GM19043 (cell line): ENCODE data around the gene HTR6.
"Not testable (repeated sequence)": the region's sequence is repeated elsewhere in the genome, so short reads cannot be mapped to it uniquely, and the experiment has no call there.

Source experiments
- ATAC-seq: cut with Tn5 transposase; IDR thresholded peaks from one replicate; pipeline ENCODE4 v1.9.1; 2021; ENCODE audit warnings: low read depth; ENCODE audit not compliant: unreplicated experiment

HTR6 gene

DNA sequence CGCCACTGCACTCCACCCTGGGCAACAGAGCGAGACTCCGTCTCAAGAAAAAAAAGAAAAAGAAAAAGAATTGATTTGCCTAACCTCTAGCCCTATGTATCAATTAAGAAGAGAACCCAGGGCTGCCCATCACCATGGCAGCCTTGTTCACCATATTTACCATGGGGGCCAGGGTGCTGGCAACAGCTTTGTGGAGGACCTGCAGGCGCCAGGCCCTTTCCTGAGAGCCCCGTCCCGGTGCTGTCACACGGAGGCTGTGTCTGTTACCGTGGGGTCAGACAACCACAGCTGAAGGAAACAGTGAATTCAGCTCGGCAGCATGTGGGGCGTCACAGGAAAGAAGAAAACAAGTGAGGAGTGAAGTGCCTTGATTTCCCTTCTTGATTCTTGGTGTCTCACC, 27.1 kb upstream of the HTR6 start:
- ATAC-seq: no peak

DNA sequence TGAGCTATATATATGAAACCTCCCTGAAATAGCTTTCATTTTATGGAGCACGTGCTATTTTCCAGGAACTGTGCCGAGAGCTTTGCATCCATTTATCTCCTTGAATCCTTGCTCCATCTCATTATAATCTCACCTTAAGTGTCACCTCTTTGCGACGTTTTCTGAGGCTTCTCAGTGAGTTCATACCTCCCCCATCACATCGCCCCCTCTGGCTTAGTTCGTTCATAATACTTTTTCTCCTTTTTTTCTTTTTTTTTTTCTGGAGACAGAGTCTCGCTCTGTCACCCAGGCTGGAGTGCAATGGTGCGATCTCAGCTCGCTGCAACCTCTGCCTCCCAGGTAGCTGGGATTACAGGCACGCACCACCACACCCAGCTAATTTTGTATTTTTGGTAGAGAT, 25.4 kb upstream of the HTR6 start:
- not testable (repeated sequence) for ATAC-seq

DNA sequence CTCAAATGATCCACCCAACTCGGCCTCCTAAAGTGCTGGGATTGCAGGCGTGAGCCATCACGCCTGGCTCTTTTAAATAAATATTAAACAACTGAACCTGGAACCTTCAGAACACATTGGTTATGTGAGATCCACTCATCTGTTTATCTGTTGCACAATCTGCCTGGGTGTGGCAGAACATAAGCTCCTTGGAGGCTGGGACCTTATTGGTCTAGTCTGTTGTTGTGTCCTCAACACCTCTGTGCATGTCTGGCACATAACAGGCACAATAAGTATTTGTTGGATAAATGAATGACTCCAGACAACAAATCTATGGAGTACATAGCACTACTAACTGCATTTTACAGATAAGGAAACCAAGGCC, 24.7 kb upstream of the HTR6 start:
- no peak for ATAC-seq

DNA sequence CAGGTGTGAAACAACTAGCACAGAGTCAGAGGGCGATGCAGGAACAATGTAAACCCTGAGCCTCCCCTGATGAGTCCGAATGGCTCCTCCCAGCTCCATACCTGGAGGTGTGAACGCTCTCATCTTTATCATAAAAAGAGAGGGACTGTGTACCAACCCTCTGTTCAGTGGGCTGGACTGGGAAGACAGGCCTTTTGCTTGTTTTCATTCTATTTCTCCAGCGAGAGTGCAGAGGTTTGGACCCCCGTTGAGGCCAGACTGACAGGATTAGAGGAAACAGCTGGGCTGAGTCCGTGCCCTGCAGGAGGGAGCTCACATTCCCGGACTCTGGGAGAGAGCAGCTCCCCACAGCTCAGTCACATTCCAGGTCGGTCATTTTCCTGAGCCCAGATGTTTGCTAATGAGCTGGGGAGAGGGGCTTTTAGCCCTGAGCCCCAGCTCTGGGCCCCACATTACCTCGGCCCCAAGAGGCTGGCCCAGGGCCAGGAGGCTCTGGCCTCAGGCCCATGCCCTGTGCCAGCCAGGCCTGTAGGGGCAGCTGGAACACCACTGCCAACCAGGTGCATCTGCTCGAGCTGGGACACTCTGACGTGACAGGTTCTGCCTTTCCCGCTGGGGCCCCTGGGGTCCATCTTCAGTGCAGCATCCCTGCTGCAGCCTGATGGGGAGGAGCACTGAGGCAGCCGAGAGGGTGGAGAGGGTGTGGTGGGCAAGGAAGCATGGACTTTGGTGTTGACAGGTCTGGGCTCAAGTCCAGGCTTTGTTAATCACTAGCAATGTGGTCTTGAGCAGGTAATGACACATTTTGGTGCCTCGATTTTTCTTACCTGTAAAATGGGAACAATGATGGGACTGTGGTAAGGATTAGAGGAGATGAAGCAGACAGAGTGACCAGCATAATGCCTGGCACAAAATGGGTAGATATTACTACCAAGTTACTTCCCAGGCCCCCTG, 24.0 kb upstream of the HTR6 start:
- ATAC-seq: no peak

DNA sequence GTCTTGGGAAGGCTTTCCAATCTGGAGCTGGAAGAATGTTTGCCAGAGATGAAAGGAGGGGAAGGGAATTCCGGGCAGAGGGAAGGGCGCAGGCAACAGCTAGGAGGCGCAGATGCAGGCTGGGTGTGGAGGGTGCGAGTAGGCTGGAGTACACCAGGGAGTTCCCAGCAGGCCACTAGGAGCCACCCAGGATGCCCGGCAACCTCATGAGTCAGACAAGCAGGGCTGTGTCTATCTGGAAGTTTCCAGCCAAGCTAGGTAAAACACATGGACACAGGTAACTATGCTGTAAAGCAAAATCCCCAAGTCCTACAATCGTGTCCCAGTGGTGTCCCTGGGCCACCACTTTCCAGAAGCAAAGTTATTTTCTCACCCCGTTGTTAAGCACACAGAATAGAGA, 21.6 kb upstream of the HTR6 start:
- ATAC-seq: no peak

DNA sequence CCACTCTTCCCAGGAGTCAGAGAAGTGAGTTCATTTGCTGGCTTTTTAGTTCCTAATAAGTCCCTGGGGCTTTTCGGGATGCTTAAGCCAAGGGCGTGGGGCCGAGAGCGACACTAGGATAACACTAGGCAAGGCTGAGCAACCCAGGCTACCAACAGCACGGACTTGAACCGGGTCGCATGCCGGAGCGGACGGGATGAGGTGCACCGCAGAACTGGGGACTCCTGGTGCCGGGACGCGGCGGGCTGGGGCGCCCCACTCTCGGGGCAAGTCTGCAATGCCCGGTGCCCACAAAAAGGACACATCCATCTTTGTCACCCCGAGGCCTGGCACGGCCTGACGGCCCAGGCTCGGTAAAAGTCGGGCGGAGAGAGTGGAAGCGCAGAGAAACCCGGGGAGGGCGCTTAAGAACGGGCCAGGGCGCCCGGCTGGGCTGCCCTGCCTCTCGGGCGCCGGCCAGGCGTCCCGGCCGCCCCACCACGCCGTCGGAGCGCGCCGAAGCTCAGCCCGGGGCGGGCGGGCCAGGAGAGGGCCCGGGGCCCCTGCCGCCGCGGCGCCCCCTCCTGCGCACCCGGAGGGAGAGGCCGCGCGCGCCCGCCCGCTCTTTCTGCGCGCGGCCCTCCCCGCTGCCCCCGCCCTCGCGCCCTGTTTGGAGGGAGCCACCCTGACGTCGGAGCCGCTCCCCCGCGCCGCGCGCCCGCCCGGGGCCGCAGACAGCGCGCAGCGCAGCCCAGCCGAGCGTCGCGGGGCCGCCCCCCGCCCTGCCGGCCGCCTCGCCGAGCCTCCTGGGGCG, 20.9 kb upstream of the HTR6 start, which contains the start of gene NBL1:
TSS of gene NBL1 (plus strand) at position 710 of the 793 bp plus-strand sequence. CDS start 10,720 bp downstream, outside the sequence.
- no peak for ATAC-seq

DNA sequence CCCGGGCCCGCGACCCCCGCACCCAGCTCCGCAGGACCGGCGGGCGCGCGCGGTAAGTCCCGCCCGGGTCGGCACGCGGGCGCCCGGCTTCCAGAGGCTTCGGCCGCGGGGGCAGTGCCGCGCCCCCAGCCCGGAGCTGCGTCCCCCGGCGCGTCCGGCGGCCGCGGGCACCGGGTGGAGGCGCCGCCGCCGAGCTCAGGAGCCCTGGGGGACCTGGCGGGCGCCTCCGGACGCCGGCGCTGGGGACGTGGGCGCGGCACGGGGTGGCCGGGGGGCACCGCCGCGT, 20.3 kb upstream of the HTR6 start:
- no peak for ATAC-seq

DNA sequence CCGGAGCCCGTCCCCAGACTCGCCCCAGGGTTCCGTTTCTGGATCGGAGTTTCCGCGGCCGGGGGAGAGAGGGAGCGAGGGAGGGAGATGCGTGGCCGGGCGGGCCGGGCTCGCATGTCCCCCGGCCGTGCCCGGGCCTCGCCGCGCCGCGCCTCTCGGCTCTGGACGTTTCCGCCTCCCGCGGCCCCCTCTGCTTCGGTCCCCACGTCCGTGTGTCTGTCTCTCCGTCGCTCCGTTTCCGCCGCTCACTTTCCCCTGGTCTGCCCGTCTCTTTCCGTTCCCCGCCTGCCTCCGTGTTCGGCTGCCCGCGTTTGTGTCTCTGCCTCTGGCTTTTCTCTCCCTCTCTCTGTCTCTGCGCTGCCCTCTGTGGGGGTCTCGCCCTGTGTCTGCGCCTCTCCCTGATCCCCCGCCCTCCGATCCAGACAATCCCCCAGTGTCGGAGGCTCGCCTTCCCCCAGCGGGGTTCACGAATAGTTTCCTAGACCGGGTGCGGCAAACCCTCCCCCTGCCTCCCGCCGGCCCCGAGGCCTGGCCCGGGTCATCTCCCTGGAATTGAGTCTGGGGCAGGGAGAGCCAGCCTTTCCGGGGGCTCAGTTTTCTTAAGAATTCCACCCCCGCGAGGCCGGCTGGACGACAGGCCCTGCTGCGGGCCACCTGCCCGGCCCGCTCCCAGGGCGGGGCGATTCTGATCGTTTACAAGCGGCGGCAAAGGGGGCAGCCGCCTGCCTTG, 19.8 kb upstream of the HTR6 start:
- no peak for ATAC-seq

DNA sequence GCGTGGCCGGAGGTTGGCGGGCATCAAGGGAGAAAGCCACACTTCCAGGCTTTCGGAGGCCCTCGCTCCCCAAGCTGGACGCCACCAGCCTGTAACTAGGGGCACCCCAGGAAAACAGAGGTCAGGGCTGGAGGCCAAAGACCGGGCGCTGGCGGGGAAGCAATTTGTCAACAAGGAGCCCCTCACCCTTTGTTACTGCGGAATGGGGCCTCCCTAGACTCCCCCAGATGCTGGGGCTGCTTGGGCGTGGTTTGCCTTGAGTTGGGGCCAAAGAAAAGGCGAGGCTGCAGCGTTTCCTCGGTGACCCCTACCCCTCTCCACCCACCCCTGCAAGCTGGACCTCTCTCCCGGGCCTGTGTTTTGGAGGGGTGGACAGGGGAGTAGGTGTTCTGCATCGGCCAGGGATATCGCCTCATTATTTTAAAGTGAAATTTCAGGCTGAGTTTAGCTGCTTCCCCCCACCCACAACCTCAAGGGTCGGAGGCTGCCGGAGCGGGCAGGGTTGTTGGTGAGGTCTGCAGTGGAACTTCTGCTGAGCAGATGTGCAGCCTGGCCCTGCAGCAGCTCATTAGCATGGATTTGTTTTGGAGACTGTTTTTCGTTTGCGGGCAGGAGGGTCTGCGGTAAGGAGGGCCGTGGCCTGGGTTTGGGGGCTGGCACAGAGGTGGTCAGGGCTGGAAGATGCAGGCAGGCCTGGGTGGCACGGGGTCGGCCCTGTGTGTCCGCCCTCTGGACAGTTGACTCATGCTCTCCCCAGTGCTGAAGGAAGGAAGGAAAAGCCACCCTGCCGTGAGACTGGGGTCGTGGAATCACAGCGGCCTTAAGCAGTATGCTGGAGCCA, 19.0 kb upstream of the HTR6 start:
- no peak for ATAC-seq

DNA sequence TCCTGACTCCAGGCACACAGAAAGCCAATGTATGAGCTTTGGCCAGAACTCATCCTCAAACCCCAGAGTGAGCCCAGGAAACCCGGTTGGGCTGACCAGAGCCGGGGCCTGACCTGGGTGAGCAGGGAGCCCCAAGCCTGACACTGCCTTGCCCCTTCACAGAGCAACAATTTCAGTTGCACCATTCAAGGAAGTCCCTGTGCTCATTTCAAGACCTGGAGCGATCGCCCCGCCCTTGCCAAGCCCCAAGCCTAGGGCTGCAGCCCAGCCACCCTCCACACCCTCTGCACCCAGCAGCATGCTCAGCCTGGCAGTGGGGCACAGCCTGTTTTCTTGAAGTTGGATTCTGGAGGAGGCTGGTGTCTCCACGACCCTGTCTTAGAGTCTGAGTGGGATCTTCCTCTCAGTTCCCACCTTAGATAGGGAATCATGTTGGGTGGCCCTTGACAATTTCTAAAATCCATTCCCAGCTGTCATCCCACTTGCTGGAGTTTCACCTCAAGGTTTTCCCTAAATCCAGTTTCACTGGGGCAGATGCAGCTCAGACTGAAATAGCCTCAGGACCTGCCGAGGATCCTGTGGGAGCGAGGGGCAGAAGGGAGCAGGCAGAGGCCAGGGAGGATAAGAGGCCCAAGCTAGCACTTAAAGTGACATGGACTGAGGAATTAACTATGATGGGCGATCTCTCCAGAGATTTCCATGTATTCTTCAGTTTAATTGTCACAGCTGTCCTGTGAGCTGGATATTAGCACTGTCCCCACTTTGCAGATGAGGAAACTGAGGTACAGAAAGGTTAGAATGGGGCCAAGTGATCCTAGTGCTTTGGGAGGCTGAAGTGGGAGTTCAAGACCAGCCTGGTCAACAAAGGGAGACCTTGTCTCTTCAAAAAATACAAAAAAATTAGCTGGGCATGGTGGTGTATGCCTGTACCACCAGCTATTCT, 18.0 kb upstream of the HTR6 start:
- no peak for ATAC-seq

DNA sequence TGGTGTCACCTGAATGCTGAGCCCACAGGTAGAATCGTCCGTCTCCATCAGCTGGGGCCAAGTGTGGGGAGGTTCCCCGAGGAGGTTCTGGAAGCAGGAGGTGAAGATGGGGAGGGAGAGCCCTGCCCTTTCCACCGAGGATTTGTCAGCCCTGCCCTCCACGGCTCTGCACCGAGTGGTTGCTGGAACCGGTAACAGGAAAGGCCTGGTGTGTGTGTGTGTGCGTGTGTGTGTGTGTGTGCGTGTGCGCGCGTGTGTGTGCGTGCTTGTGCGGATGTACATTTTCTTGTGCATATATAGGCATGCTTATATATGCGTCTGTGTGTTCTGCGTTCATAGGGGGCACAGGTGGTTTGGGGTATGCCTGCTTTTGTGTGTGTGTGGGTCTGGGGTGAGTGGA, 17.0 kb upstream of the HTR6 start:
- no peak for ATAC-seq

DNA sequence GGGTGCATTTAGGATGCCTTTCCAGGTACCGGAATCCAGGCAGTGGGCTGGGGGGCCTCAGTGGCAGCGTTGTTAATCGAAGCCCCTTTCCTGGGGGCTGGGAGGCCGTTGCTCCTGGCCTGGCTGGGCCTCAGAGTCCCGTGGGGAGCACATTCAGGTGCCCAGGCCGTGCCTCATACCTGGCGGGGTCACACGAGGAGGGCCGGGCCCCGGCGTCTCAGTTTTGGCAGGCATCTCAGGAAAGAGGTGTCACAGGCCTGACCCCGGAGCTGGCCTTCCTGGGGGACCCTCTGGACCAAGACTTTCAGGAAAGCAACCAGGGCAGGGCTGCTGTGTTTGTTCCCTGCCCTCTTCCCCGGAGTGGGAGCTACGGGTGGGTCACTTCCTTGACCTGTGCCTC, 16.4 kb upstream of the HTR6 start:
- ATAC-seq: no peak

DNA sequence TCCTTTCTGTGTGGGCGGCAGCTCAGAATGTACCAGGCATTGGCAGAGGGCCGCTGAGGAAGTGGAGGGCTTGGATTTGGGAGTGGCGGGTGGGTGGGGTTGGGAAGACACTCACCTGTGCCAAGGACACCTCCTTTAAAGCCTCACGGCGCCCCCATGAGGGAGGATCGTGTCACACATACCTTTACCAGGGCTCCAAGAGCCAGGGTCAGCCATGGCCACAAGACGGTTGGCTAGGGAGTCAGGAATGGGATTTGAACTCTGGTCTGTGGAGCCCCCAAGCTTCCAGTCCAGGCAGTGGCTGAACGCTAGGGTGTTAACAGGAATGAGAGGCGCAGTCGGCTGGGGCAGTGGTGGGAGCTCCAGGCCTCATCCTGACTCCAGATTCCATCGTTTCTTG, 16.0 kb upstream of the HTR6 start:
- no peak for ATAC-seq

DNA sequence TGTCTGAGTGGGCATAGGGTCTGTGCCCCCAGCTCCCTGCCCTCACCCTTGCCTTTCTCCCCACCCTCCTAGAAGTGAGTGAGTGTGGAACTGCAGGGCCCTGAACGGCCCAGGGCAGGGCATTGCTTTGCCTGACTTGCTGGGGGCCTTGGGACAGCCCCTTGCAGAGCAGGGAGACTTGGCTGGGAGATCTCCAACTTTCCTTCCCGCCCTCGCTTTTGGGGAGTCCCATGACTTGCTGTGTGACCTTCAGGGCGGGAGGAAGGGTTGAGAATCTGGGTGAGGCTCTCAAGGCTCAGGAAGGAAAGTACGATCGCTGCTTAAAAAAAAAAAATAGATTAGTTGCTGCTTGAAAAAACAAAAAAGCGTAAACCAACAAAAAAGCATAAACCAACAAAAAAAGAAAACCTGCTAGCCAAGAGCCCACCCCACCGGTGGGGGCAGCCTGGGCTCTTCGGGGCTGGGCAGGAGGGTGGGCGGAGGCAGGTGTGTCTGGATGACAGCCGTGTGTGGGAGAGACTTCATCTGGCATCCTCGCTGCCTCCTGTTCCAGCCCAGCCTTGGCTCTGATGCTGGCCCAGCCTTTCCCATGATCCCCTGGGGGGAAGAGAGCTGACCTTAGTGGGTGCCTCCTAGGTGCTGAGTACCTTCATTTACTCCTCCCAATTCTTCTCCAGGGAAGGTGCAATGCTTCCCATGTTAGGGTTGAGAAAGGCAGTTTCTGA, 14.1 kb upstream of the HTR6 start:
- no peak for ATAC-seq

DNA sequence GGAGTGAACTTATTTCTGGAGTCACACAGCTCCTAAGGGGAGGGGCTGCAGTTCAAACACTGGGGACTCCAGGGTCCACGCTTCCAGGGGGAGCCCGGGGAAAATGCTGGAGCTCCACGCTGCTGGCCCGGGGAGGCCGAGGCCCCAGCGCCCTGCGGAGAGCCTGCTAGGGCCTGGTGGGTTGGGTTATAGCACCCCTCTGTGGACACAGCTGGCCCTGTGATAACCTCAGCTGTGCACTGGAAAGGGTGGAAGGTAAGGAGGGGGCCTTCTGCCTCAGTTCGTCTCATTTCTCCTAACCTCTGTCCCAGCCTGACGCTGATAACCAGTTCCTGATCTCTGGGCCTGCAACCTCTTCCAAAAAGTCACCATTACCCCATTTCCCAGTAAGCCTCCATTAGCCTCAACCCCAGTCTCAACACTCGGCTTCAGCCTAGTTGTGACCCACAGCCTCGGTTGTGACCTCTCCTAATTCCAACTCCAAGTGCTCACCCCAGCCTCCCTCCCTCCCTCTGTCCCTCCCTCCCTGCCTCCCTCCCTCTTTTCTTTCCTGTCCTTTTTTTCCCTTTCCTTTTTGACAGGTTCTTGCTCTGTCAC, 13.4 kb upstream of the HTR6 start:
- no peak for ATAC-seq

DNA sequence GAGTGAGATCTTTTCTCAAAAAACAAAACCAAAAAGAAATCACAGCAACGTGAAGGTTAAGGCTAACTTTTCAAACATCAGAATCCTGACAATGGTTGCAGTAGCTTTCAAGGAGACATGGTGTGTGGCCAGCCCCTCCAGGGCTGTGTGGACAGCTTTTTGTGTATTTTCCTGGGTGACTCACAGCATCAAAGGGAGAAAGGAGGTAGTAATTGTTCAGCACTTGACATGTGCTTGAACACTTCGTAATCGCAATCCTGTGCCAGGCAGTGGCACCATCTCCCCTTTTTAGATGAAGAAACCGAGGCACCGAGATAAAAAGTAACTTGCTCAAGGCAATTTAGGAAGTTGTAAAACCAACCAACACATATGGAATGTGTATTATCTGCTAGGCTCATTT, 10.3 kb upstream of the HTR6 start:
- ATAC-seq: no peak

DNA sequence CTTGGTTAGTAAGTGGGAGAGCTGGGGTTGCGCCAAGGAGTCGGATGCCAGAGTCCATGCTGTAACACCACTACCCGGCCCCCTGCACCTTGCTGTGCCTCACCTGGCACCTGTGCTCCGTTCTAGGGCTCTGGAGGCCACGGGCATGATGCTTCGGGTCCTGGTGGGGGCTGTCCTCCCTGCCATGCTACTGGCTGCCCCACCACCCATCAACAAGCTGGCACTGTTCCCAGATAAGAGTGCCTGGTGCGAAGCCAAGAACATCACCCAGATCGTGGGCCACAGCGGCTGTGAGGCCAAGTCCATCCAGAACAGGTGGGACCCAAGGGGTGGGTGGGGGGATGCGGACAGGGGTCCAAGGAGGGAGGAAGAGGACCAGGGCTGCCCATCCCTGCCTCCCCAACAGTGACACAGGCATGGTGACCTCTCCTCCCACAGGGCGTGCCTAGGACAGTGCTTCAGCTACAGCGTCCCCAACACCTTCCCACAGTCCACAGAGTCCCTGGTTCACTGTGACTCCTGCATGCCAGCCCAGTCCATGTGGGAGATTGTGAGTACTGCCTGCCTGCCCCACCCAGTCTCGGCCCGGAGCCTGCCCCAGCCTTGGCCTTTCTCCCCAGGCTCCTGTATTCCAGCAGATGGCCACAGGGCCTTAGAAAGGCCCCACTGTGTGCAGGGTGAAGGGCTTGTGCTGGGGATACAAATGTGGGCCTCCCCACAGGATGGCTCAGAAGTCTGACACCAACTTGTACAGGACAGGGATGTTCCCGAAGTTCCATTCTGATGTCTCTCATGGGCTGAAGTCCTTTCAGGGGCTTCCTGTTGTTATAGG, 9.6 kb upstream of the HTR6 start:
- no peak for ATAC-seq

DNA sequence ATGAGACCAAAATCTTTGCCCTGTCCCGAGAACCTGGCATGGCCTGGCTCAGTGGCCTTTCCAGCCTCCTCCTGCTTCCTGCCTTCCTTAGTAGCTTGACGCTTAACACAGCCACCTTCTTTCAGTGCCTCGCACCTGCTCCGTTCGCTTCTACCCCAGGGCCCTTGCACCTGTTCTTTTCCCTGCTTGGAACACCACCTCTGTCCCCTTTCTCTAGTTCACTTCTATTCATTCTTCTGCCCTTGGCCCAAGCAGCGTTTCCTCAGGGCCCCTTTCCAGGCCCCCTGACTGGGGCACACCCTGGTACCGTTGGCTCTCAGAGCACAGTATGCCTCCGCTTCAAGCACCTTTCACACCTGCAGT, 9.0 kb upstream of the HTR6 start:
- no peak for ATAC-seq
